Lower lobe of right lung (tissue), 2 donors: ENCODE data around the gene RSRC1. TPM values are rescaled to one million over a fixed set of nuclear protein-coding genes. Genes with fewer than 3 reads are reported as not detected.

Experiments
- ATAC-seq, 2 donors: fragments of 200-7000 bp; cut with Tn5 transposase; one replicate each; pipeline ENCODE4 v1.9.1; 2020 to 2022; ENCODE audit warnings: mild to moderate bottlenecking in 2 of 2, moderate library complexity in 2 of 2
- DNase-seq: peaks from one replicate; pipeline ENCODE4 v3.0.0-alpha.2; 2020
- H3K27ac ChIP-seq: fragments of 200-600 bp; one replicate; pipeline ENCODE4 v1.8.0; 2022
- H3K27me3 ChIP-seq: fragments of 200-600 bp; one replicate; pipeline ENCODE4 v1.8.0; 2022; ENCODE audit warnings: low read depth
- H3K36me3 ChIP-seq: fragments of 200-600 bp; one replicate; pipeline ENCODE4 v1.8.0; 2022; ENCODE audit warnings: mild to moderate bottlenecking
- H3K4me1 ChIP-seq: fragments of 200-600 bp; one replicate; pipeline ENCODE4 v1.8.0; 2022
- H3K4me3 ChIP-seq: fragments of 200-600 bp; one replicate; pipeline ENCODE4 v1.8.0; 2022; ENCODE audit warnings: mild to moderate bottlenecking
- H3K9me3 ChIP-seq: fragments of 200-600 bp; one replicate; pipeline ENCODE4 v1.8.0; 2022
- CTCF ChIP-seq: fragments of 200-600 bp; IDR thresholded peaks from one replicate; pipeline ENCODE4 v1.8.0; 2022; ENCODE audit warnings: antibody characterized with exemption, mild to moderate bottlenecking
- intact Hi-C: fragments of 100-400 bp; cut with DNase I; formaldehyde crosslinking; loops from one replicate; pipeline ENCODE4 v1.11.0; 2022
- total RNA-seq: library from RNA; stranded (reverse); fragmentation: NEBNext Ultra II Directional; extraction: Animal tissue kit (Norgen Biotek cat#: 25700); gene quantifications from one replicate; pipeline ENCODE4 v1.2.1, GENCODE V29; 2021
- donor health status: DM: no; HTN: yes; CAD: no; lungs with severe emphysema.

RSRC1 gene
- total RNA-seq, 1 donor from 2014 or later: 29.8 TPM

- intact Hi-C loops: no loop called here
- DNase-seq: no peak
- H3K27ac ChIP-seq: no peak overlapping the region
- no peak for TF ChIP-seq CTCF
- H3K4me1 ChIP-seq: no peaks in the 10 kb centered on the region
- no peak for ATAC-seq
- no peaks in the 10 kb centered on the region for H3K9me3 ChIP-seq
- H3K4me3 ChIP-seq: no peak overlapping the region
- H3K27me3 ChIP-seq: no peaks in the 10 kb centered on the region
- H3K36me3 ChIP-seq: no peaks in the 10 kb centered on the region
Observed at GRCh38 chr3:158455406-158455805, 345.5 kb downstream of the RSRC1 start.

DNA sequence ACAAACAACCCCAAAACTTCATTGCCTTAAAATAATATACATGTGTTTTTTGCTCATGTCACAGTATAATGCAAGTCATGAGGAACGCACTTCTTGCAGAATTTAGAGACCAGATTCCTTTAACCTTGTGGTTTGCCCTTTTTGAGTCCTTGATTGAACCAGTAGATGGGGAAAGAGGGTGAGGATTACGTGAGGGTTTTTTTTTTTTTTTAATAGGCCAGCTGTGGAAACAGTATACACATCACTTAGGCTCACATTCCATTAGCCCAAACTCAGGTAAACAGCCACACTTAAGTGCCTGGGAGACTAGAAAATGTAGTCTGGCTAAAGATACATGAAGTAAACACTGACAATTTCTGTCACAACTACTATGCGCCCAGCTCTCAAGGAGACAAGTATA lies 346.2 kb downstream of the RSRC1 start:
- Histone ChIP-seq H3K4me3 (no peak overlapping the region), H3K27me3 (no peaks in the 10 kb centered on the region), H3K4me1 (no peaks in the 10 kb centered on the region), H3K27ac (no peak overlapping the region), H3K36me3 (no peaks in the 10 kb centered on the region), H3K9me3 (no peaks in the 10 kb centered on the region)
- TF ChIP-seq CTCF: no peak
- intact Hi-C loops: no loop called here
- DNase-seq (no peak), ATAC-seq (no peak)

GRCh38 chr3:158458464-158458863 lies 348.6 kb downstream of the RSRC1 start:
- Histone ChIP-seq H3K4me3 (no peak overlapping the region), H3K4me1 (no peaks in the 10 kb centered on the region), H3K27ac (no peak overlapping the region), H3K27me3 (no peaks in the 10 kb centered on the region), H3K36me3 (no peaks in the 10 kb centered on the region), H3K9me3 (no peaks in the 10 kb centered on the region)
- intact Hi-C loops: no loop called here
- TF ChIP-seq CTCF: no peak
- no peak for ATAC-seq
- DNase-seq: no peak

DNA sequence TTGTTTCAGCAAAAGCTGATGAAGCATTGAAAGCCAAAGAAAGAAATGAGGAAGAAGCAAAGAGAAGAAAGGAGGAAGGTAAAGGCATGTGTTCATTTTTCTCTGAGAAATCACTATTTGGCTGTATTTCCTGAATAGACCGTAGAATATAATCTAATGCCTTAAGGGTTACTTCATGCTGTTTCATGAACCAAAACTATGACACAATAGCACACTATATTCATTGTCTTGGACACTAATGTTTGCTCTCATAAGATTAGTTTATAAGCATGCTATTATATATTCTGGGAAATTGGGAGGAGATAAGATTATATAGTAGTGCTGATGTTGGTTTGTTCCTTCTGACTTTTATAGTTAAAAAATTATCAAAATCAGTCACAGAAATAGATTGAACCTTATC lies 351.0 kb downstream of the RSRC1 start:
- Histone ChIP-seq H3K4me3 (no peak overlapping the region), H3K27ac (no peak overlapping the region), H3K4me1 (no peaks in the 10 kb centered on the region), H3K36me3 (no peaks in the 10 kb centered on the region), H3K27me3 (no peaks in the 10 kb centered on the region), H3K9me3 (no peaks in the 10 kb centered on the region)
- no peak for TF ChIP-seq CTCF
- intact Hi-C loops: no loop called here
- ATAC-seq (no peak), DNase-seq (no peak)

DNA sequence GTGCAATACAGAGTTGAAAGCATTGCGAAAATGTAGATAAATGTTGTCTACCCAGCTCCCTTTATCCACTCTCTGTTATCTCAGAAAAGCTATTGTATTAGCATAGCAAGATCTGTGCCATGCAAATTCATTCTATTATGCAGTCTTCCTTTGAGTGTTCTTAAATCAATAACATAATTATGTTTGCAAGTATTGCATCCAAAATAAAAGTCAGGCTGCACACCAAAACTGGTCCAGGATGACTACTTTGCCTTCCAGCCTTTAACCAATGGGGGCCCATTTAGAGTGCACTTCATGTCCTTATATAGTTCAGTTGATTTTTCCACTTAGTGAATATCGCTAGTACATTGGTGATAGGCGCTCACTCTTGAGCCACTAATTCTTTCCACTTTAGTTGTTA lies 353.7 kb downstream of the RSRC1 start:
- no peak overlapping the region for H3K4me3 ChIP-seq
- DNase-seq (no peak), ATAC-seq (no peak)
- no peaks in the 10 kb centered on the region for H3K9me3 ChIP-seq
- no peak overlapping the region for H3K27ac ChIP-seq
- no peaks in the 10 kb centered on the region for H3K27me3 ChIP-seq
- intact Hi-C loops: no loop called here
- no peak for TF ChIP-seq CTCF
- H3K4me1 ChIP-seq: no peaks in the 10 kb centered on the region
- no peaks in the 10 kb centered on the region for H3K36me3 ChIP-seq

DNA sequence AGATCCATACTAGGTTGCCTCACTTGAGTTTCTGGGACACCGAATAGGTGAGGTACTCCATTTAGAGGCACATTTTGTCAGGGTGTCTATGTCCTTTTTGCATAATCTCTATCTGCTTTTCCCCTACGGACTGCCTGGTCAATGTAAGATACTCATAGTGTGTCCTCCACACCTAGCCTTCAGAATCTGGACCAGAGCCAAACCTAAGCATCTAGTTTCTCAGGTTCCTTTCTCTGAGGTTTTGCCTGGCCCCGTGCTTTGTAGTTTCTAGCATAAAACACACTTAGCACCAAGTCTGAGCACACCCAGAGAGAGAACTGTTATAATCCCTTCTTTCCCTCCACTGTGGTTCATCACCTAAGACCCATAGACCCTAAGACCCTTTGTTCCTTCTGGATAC lies 355.2 kb downstream of the RSRC1 start:
- ATAC-seq (no peak), DNase-seq (no peak)
- no peak for TF ChIP-seq CTCF
- H3K4me1 ChIP-seq: no peaks in the 10 kb centered on the region
- no peak overlapping the region for H3K4me3 ChIP-seq
- H3K27me3 ChIP-seq: no peaks in the 10 kb centered on the region
- H3K9me3 ChIP-seq: no peaks in the 10 kb centered on the region
- no peaks in the 10 kb centered on the region for H3K36me3 ChIP-seq
- no peak overlapping the region for H3K27ac ChIP-seq
- intact Hi-C loops: no loop called here
